Activated CD8-positive, alpha-beta memory T cell treated with anti-CD3 and anti-CD28 coated beads for 1 hour (primary cell): ENCODE measurements around the gene TAGAP.
"Not testable (repeated sequence)": the region's sequence is repeated elsewhere in the genome, so short reads cannot be mapped to it uniquely, and the experiment has no call there.

Experiments
- DNase-seq, 2 donors: peaks; one replicate each; pipeline ENCODE4 v3.0.0-alpha.2; 2020; ENCODE audit warnings: low read depth in 1 of 2; ENCODE audit errors: extremely low read depth in 1 of 2

TAGAP gene

GRCh38 chr6:159047891-159048685 lies 3.3 kb upstream of the TAGAP start:
- DNase-seq = no peak

DNA sequence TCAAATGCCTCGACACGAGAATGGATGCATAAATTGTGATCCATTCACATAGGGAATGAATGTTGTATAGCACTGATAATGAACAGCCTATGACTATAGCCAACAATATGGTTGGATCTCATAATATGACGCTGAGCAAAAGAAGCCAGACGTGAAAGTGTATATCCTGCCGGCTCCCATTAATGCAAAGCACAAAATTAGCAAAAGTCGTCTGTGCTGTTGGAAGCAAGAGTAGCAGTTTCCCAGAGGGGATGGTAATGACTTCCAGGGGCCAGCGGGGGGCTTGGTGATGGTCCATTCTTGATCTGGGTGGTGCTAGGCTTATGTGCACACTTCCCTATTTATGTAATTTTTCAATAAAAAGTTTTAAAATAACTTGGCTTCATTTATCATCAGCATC lies 1.0 kb upstream of the TAGAP start:
- DNase-seq = no peak

DNA sequence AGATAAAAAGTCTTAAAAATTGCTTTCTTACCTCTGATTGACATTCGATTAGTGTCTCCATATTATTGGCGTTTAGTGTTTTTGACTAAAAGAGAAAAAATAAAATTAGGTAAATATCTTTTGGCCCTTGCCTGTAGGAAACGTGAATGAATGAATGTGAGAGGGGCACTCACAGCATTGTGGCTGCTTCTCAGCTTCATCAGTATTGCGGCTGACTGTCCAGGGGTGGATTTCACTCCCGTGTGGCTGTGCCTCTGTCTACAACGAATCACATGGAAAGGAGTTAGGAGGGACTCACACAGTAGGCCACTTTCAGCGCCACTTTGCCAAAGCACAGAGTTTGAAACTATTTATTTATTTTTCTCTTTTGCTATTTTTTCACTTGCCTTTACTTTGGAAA lies 844 bp downstream of the TAGAP start:
- DNase-seq = no peak

- no peak for DNase-seq
Observed at GRCh38 chr6:159043251-159043650, 1.5 kb downstream of the TAGAP start.

DNA sequence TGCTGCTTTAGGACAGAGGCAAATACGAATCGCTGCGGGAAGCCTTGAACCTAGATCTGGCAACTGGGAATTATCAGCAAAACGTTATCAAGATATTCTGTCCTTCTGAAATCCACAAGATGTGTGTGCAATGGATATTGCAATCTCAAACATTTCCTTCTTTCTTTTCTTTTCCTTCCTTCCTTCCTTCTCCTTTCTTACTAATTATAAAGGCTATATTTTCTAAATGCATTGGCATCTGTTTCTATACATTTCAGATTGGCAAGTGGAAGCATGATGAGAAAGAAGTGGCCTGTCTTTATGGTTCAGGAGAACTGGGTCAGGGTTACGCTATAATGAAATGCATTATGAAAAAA lies 2.0 kb downstream of the TAGAP start:
- no peak for DNase-seq

- peak; percentile 43 to 47 for DNase-seq
Observed at GRCh38 chr6:159042003-159042825, 2.6 kb downstream of the TAGAP start.

DNA sequence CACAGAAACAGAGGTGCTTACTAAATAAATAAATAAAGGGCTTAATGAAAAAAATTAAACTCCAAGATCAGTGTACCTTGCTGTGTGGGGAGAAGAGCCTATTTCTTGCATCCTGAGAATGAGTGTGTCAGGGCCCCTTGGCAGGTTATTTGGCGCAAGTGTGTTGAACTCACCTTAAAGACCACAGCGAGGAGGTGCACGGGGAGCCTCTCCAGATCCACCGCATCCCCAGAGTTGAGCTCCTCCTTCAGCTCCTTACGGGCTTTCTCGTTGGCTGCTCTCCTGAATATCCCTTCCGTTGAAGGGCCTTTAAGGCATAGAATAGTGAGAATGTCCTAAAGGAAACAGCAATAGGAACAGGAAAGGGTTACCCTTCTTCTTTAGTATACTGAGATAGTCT lies 3.6 kb downstream of the TAGAP start:
- DNase-seq = no peak

- no peak for DNase-seq
Observed at GRCh38 chr6:159039885-159040258, 4.9 kb downstream of the TAGAP start.

DNA sequence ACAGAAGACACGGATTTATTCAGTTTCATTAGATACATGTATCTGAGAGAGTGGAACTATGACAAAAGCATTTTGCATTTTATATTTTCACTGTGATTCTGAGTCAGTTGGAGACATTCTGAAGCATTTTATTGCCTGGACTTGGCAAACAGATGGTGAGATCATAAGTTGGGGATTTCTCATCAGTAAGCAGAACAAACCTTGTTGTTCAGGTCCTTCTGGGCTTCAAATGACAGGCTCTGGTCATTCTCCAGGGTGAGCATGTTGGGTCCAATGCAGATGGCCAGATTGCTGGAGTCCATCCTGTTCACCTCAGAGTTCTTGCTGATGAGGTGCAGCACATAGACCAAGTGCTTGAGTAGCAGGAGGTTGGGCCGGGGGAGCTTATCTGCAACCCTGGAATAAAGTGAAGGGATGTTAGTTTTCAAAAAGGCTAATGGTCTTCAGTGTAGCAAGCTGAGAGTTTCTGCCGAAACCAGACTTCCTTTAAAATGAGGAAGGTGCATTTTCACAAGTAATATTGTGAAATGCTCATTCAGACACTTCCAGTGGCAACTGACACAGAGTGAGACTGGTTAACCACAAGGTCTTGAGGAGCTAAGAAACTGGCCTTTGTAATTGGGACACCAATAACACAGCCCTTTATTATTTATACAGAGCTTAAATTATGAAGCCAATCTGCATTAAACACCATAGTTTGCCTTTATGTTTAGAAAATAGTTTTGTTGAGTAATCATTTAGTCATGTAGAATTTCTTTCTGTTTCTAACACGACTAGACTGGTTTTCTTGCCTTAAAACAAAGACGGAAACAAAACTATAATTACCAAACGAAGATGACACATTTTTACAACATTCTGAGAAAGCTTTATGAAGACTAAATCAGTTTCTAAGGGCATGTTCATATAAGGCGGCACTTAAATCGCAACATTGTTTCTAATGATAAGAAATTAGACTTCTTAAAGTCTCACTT lies 5.6 kb downstream of the TAGAP start:
- DNase-seq = no peak

- DNase-seq = not testable (repeated sequence)
Observed at GRCh38 chr6:159038318-159038717, 6.5 kb downstream of the TAGAP start.

GRCh38 chr6:159037756-159038290 lies 7.0 kb downstream of the TAGAP start:
- no peak for DNase-seq

DNA sequence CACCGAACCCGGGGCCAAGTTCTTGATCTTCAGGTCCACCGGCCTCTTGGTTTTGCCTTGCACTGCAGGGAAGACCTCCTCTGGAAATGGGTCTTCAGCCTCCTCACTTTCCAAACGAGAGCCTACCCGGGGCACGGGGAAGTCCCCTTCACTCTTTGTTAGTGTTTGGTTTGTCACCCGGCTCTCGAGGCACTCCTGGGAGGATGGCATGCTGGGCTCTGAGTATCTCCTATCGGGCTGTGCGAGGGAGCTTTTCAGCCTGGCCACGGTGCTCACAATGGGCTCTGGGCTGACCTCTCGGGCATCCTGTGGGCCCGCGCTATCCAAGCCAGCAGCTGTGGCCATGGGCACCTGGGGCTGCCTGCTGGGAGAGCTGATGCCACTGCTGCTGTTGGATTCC lies 8.1 kb downstream of the TAGAP start:
- DNase-seq = no peak

DNA sequence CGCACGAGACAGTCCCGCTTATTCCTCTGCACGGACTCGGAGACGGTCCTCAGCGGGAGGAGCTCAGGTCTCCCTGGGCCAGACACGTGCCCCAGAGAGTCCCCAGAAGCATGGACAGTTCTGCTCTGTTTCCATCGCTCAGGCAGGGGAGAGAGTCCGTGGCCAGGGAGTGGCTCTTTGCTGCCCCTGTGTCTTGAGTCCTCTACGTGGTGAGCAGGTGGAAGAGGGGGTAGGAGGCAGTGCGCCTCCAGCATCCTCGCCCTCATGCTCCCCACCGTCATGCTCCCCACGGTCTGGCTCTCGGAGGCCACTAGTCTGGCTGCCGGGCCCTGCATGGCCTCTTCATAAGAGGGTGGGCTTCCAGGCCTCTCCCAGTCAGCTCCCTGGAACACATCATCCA lies 8.9 kb downstream of the TAGAP start:
- no peak for DNase-seq

GRCh38 chr6:159033160-159034049 lies 11.4 kb downstream of the TAGAP start:
- no peak for DNase-seq

- DNase-seq = no peak
Observed at GRCh38 chr6:159031846-159032245, 12.9 kb downstream of the TAGAP start.

DNA sequence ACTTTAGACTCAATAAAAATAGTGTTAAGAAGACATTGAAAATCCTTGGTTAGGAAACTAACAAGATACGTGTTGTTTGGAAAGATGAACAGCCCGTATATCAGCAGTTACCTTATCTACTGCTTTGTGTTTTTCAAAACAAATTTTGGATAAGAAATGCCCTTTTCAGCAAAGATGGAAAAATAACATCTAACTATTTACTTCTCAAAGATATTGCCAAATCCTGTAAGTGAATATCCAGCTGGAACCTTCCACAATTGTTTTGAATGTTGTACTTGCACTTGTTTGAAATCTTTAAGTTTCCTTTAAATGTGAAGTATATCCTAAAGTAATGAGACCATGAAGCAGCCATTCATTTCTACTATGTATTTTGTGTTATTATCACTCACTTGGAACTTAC lies 14.6 kb downstream of the TAGAP start:
- no peak for DNase-seq

DNA sequence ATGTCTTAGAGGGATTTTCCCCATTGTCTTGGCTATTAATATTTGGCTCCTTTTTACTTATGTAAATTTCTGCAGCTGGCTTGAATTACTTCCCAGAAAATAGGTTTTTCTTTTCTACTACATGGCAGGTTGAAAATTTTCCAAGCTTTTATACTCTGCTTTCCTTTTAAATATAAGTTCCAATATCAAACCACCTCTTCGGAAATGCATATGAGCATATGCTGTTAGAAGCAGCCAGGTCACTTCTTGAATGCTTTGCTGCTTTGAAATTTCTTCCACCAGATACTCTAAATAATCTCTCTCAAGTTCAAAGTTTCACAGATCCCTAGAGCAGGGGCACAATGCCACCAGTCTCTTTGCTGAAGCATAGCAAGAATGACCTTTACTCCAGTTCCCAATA lies 19.6 kb downstream of the TAGAP start:
- DNase-seq = not testable (repeated sequence)

- no peak for DNase-seq
Observed at GRCh38 chr6:159023893-159024292, 20.9 kb downstream of the TAGAP start.

DNA sequence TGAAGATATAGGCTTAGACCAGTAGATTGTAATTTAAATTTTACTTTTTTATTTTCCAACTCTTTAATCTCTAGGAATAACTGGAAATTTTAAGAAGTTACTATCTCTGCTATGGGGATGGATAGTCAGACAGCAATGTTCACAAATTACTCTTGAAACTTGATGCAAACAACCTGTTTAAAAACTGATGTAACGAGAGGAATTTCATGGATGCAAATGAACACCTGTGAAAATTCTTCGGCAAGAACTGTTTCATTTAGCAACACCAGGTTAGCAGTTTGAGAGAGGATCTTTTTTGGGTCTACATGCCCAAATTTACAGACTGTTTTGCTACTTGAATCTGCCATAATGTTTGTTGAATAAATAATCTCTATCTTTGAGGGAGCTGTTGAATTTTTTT lies 24.8 kb downstream of the TAGAP start:
- no peak for DNase-seq
